K562 (cell line): ENCODE data around the gene C19orf85. TPM values are rescaled to one million over a fixed set of nuclear protein-coding genes. Genes with fewer than 3 reads are reported as not detected.

Source experiments
- COPS2 ChIP-seq: fragments of 450-650 bp; conservative IDR thresholded peaks from 2 replicates; pipeline ENCODE4 v1.6.1; 2016; ENCODE audit warnings: mild to moderate bottlenecking, moderate library complexity
- ELF1 ChIP-seq: fragments of 200-800 bp; sonication (Bioruptor generic); IDR thresholded peaks from 2 replicates; pipeline ENCODE4 v1.6.1; 2016; ENCODE audit warnings: missing genetic modification characterization, missing compliant biosample characterization
- KDM5B ChIP-seq: fragments of 200-600 bp; sonication (generic); IDR thresholded peaks from 2 replicates; pipeline ENCODE4 v1.6.1; 2012; ENCODE audit warnings: low read depth, mild to moderate bottlenecking, moderate library complexity, low read length, control low read depth, inconsistent platforms; ENCODE audit not compliant: insufficient replicate concordance
- ZBTB1 ChIP-seq: sonication (generic); formaldehyde crosslinking; IDR thresholded peaks from 2 replicates; pipeline ENCODE4 v1.8.1; 2023; ENCODE audit warnings: missing genetic modification reagents, low read depth, mild to moderate bottlenecking, borderline replicate concordance
- ZNF282 ChIP-seq: sonication (generic); formaldehyde crosslinking; IDR thresholded peaks from 2 replicates; pipeline ENCODE4 v1.8.1; 2023; ENCODE audit warnings: missing genetic modification reagents
- polyA plus RNA-seq, 8 experiments: library from polyadenylated mRNA; depleted of rRNA in 4 of 8; stranded (reverse) in 5 of 8; unstranded in 3 of 8; fragments of >200 nt; fragmentation: Nextera tagmentation in 2 of 8; fragmentation: Illumina TruSeq in 1 of 8; extraction: Ambion mirVana in 2 of 8; extraction: Trizol in 1 of 8; gene quantifications; 2 replicates each; pipeline versions ENCODE4 v1.2.1 to v1.2.3, GENCODE V29; 2011 to 2014; ENCODE audit warnings: inconsistent platforms in 1 of 8, missing spikeins in 1 of 8
- total RNA-seq, 7 experiments: library from RNA; depleted of rRNA in 6 of 7; stranded (reverse); fragments of >200 nt in 6 of 7; fragmentation: Illumina TruSeq in 2 of 7; extraction: Trizol in 2 of 7; gene quantifications; 2 replicates each; pipeline versions ENCODE4 v1.2.1 to v1.2.3, GENCODE V29; 2011 to 2021; ENCODE audit warnings: low replicate concordance in 1 of 7
- TF ChIP-seq, protein P1 (sequence below): fragments of 450-650 bp; IDR thresholded peaks from 2 replicates; pipeline ENCODE4 v1.6.1; 2016; ENCODE audit warnings: mild to moderate bottlenecking, moderate library complexity
- TF ChIP-seq, protein P2 (sequence below): fragments of 450-650 bp; IDR thresholded peaks from one replicate; pipeline ENCODE4 v1.6.1; 2018; ENCODE audit warnings: mild to moderate bottlenecking, moderate library complexity; ENCODE audit not compliant: partially characterized antibody

Gene C19orf85
- total and polyA plus RNA-seq, 9 of the 15 experiments (the other 6 are each of a cell fraction or from before 2014, with no cell fraction given): not detected

DNA sequence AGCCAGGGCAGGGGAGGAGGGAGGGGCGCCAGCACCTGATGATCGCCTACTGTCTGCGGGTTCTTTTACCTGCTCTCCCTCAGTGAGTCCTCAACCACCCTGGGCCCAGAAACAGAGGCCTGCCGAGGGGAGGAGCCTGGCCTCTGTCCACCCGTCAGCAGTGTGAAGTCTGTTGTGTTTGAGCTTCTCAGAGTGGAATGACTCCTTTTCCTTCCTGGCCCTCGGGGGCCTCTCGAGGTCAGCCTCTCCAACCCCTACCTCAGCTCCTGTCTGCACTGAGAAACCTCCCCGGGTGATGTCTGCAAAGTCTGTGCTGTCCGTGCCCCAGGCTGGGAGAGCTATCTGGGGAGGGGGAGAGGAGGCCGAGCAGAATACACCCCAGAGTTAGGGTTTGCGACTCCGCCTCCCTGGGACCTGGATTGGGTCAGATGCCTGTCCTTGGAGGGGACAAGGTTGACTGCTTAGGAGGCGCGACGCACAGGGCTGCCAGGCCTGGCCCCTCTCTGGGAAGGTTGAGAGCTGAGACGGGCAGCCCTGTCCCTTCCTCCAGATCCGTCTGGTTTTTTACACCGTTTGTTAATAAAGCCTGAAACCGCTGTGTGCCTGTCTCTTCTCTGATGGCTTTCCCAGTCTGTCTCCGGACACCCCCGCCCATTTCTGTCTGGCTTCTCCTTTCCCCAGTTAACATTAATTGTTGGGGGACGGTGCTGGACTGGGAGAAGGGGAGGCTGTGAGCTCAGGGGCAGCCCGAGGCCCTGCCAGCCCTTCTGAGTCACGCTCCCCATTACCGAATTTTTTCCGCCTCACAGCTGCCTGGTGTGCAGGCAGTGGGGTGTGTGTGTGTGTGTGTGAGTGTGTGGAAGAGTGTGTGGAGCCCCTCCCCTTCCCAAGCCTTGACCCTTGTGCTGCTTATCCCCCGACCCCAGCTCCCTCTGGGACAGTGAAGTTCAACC is 22.7 kb upstream of the C19orf85 start (continued):
- TF ChIP-seq, protein P1, sequence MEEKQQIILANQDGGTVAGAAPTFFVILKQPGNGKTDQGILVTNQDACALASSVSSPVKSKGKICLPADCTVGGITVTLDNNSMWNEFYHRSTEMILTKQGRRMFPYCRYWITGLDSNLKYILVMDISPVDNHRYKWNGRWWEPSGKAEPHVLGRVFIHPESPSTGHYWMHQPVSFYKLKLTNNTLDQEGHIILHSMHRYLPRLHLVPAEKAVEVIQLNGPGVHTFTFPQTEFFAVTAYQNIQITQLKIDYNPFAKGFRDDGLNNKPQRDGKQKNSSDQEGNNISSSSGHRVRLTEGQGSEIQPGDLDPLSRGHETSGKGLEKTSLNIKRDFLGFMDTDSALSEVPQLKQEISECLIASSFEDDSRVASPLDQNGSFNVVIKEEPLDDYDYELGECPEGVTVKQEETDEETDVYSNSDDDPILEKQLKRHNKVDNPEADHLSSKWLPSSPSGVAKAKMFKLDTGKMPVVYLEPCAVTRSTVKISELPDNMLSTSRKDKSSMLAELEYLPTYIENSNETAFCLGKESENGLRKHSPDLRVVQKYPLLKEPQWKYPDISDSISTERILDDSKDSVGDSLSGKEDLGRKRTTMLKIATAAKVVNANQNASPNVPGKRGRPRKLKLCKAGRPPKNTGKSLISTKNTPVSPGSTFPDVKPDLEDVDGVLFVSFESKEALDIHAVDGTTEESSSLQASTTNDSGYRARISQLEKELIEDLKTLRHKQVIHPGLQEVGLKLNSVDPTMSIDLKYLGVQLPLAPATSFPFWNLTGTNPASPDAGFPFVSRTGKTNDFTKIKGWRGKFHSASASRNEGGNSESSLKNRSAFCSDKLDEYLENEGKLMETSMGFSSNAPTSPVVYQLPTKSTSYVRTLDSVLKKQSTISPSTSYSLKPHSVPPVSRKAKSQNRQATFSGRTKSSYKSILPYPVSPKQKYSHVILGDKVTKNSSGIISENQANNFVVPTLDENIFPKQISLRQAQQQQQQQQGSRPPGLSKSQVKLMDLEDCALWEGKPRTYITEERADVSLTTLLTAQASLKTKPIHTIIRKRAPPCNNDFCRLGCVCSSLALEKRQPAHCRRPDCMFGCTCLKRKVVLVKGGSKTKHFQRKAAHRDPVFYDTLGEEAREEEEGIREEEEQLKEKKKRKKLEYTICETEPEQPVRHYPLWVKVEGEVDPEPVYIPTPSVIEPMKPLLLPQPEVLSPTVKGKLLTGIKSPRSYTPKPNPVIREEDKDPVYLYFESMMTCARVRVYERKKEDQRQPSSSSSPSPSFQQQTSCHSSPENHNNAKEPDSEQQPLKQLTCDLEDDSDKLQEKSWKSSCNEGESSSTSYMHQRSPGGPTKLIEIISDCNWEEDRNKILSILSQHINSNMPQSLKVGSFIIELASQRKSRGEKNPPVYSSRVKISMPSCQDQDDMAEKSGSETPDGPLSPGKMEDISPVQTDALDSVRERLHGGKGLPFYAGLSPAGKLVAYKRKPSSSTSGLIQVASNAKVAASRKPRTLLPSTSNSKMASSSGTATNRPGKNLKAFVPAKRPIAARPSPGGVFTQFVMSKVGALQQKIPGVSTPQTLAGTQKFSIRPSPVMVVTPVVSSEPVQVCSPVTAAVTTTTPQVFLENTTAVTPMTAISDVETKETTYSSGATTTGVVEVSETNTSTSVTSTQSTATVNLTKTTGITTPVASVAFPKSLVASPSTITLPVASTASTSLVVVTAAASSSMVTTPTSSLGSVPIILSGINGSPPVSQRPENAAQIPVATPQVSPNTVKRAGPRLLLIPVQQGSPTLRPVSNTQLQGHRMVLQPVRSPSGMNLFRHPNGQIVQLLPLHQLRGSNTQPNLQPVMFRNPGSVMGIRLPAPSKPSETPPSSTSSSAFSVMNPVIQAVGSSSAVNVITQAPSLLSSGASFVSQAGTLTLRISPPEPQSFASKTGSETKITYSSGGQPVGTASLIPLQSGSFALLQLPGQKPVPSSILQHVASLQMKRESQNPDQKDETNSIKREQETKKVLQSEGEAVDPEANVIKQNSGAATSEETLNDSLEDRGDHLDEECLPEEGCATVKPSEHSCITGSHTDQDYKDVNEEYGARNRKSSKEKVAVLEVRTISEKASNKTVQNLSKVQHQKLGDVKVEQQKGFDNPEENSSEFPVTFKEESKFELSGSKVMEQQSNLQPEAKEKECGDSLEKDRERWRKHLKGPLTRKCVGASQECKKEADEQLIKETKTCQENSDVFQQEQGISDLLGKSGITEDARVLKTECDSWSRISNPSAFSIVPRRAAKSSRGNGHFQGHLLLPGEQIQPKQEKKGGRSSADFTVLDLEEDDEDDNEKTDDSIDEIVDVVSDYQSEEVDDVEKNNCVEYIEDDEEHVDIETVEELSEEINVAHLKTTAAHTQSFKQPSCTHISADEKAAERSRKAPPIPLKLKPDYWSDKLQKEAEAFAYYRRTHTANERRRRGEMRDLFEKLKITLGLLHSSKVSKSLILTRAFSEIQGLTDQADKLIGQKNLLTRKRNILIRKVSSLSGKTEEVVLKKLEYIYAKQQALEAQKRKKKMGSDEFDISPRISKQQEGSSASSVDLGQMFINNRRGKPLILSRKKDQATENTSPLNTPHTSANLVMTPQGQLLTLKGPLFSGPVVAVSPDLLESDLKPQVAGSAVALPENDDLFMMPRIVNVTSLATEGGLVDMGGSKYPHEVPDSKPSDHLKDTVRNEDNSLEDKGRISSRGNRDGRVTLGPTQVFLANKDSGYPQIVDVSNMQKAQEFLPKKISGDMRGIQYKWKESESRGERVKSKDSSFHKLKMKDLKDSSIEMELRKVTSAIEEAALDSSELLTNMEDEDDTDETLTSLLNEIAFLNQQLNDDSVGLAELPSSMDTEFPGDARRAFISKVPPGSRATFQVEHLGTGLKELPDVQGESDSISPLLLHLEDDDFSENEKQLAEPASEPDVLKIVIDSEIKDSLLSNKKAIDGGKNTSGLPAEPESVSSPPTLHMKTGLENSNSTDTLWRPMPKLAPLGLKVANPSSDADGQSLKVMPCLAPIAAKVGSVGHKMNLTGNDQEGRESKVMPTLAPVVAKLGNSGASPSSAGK: no peak
- no peak for TF ChIP-seq ZNF282 (CRISPR knock-in tag)
- no peak for TF ChIP-seq ELF1 (tag)
- TF ChIP-seq, protein P2, sequence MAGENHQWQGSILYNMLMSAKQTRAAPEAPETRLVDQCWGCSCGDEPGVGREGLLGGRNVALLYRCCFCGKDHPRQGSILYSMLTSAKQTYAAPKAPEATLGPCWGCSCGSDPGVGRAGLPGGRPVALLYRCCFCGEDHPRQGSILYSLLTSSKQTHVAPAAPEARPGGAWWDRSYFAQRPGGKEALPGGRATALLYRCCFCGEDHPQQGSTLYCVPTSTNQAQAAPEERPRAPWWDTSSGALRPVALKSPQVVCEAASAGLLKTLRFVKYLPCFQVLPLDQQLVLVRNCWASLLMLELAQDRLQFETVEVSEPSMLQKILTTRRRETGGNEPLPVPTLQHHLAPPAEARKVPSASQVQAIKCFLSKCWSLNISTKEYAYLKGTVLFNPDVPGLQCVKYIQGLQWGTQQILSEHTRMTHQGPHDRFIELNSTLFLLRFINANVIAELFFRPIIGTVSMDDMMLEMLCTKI: no peak
- TF ChIP-seq KDM5B: no peak
- TF ChIP-seq COPS2: no peak
- TF ChIP-seq ZBTB1 (CRISPR knock-in tag): no peak
